Progenitor cell of endocrine pancreas (in vitro differentiated cells): Measurements from ENCODE around the gene GLYR1. TPM values are rescaled to one million over a fixed set of nuclear protein-coding genes. Genes with fewer than 3 reads are reported as not detected.

Experiments used
- DNase-seq: peaks from one replicate; pipeline ENCODE4 v3.0.0; 2021; ENCODE audit warnings: low spot score; ENCODE audit not compliant: unreplicated experiment
- H3K27ac Mint-ChIP-seq: 2 replicates; pipeline ENCODE4 v1.8.0; 2021; ENCODE audit warnings: mild to moderate bottlenecking, moderate library complexity, mixed read lengths
- H3K27me3 Mint-ChIP-seq: 2 replicates; pipeline ENCODE4 v1.8.0; 2021; ENCODE audit warnings: mixed read lengths
- H3K36me3 Mint-ChIP-seq: 2 replicates; pipeline ENCODE4 v1.8.0; 2022; ENCODE audit warnings: mixed read lengths; ENCODE audit not compliant: insufficient read depth
- H3K4me1 Mint-ChIP-seq: 2 replicates; pipeline ENCODE4 v1.8.0; 2021; ENCODE audit warnings: low read depth, mixed read lengths
- H3K4me3 Mint-ChIP-seq: 2 replicates; pipeline ENCODE4 v1.8.0; 2021; ENCODE audit warnings: low read depth, mild to moderate bottlenecking, moderate library complexity, mixed read lengths
- H3K9me3 Mint-ChIP-seq: 2 replicates; pipeline ENCODE4 v1.8.0; 2021; ENCODE audit warnings: low read depth, mixed read lengths
- CTCF ChIP-seq: fragments of 200-600 bp; sonication (generic); IDR thresholded peaks from one replicate; pipeline ENCODE4 v1.5.0; 2021; ENCODE audit warnings: antibody characterized with exemption, mild to moderate bottlenecking; ENCODE audit not compliant: unreplicated experiment
- total RNA-seq: library from RNA; stranded (reverse); gene quantifications from 2 replicates; pipeline ENCODE4 v1.2.1, GENCODE V29; 2021

Gene GLYR1
- total RNA-seq, 1 donor from 2014 or later, result 129 TPM

GRCh38 chr16:4876646-4877379 is 29.7 kb upstream of the GLYR1 start:
- Mint-ChIP-seq H3K9me3 (no peaks in the 10 kb centered on the region), H3K27me3 (no peaks in the 10 kb centered on the region), H3K4me1 (no peaks in the 10 kb centered on the region), H3K4me3 (no peak overlapping the region), H3K36me3 (peaks cover 18% of the 10 kb centered on the region), H3K27ac (no peak overlapping the region)
- no peak for DNase-seq
- TF ChIP-seq CTCF, result no peak

GRCh38 chr16:4874666-4875065 is 27.6 kb upstream of the GLYR1 start:
- Mint-ChIP-seq H3K27ac (peak overlapping the region; percentile 19), H3K27me3 (no peaks in the 10 kb centered on the region), H3K36me3 (peaks cover 27% of the 10 kb centered on the region), H3K9me3 (no peaks in the 10 kb centered on the region), H3K4me1 (no peaks in the 10 kb centered on the region), H3K4me3 (no peak overlapping the region)
- no peak for TF ChIP-seq CTCF
- DNase-seq, result no peak

- Mint-ChIP-seq H3K36me3 (peaks cover 29% of the 10 kb centered on the region), H3K4me1 (peaks cover 9% of the 10 kb centered on the region), H3K27me3 (no peaks in the 10 kb centered on the region), H3K4me3 (no peak overlapping the region), H3K27ac (no peak overlapping the region), H3K9me3 (no peaks in the 10 kb centered on the region)
- no peak for TF ChIP-seq CTCF
- DNase-seq, result no peak
Observed at GRCh38 chr16:4873091-4873490, 26.0 kb upstream of the GLYR1 start.

GRCh38 chr16:4871071-4871470 is 24.0 kb upstream of the GLYR1 start:
- TF ChIP-seq CTCF, result no peak
- Mint-ChIP-seq H3K36me3 (peaks cover 28% of the 10 kb centered on the region), H3K4me3 (no peak overlapping the region), H3K27me3 (no peaks in the 10 kb centered on the region), H3K9me3 (no peaks in the 10 kb centered on the region), H3K4me1 (peaks cover 23% of the 10 kb centered on the region), H3K27ac (no peak overlapping the region)
- no peak for DNase-seq

GRCh38 chr16:4870138-4870671 is 23.1 kb upstream of the GLYR1 start:
- Mint-ChIP-seq H3K4me1 (peaks cover 23% of the 10 kb centered on the region), H3K36me3 (peaks cover 27% of the 10 kb centered on the region), H3K27me3 (no peaks in the 10 kb centered on the region), H3K27ac (no peak overlapping the region), H3K9me3 (no peaks in the 10 kb centered on the region), H3K4me3 (no peak overlapping the region)
- no peak for TF ChIP-seq CTCF
- no peak for DNase-seq
